Measurements from ENCODE around the gene CX3CL1.

CX3CL1 gene

DNA sequence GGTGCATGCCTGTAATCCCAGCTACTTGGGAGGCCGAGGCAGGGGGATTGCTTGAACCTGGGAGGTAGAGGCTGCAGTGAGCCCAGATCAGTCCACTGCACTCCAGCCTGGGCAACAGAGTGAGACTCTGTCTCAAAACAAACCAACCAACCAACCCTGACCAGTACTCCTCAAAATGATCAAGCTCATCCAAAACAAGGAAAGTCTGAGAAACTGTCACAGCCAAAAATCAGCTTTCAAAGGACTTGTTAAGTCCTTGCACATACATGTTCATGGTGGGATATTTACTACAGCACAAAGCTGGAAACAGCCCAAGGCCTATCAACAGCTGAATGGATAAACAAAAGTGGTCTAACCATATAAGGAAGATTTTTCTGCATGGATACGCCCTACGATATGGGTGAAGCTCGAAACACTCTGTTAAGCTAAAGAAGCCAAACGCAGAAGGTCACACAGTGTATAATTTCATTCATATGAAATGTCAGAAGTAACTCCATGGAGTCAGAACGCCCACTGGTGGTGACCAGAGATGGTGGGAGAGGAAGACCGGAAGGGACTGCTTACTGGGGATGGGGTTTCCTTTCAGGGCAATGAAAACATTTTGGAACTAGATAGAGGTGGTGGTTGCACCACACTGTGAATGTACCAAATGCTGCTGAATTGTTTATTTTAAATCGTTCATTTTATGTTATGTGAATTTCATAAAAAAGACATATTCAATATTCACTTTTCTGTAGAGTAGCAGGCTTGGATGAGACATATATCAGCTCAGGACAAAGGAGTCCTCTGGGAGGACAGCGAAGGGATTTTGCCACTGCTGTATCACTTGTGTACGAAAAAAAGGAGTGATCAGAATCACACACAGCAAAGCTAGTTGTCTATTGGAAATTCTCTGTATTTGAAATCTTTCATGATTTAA is 50.0 kb downstream of the CX3CL1 start:
- DNase-seq (ENCODE audit: low read depth), result no peak
- H3K4me3 ChIP-seq (ENCODE audit: control insufficient read depth, low read depth, low read length), result no peak overlapping the region
- TF ChIP-seq, protein P1, sequence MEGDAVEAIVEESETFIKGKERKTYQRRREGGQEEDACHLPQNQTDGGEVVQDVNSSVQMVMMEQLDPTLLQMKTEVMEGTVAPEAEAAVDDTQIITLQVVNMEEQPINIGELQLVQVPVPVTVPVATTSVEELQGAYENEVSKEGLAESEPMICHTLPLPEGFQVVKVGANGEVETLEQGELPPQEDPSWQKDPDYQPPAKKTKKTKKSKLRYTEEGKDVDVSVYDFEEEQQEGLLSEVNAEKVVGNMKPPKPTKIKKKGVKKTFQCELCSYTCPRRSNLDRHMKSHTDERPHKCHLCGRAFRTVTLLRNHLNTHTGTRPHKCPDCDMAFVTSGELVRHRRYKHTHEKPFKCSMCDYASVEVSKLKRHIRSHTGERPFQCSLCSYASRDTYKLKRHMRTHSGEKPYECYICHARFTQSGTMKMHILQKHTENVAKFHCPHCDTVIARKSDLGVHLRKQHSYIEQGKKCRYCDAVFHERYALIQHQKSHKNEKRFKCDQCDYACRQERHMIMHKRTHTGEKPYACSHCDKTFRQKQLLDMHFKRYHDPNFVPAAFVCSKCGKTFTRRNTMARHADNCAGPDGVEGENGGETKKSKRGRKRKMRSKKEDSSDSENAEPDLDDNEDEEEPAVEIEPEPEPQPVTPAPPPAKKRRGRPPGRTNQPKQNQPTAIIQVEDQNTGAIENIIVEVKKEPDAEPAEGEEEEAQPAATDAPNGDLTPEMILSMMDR (IDR thresholded peaks at IDR 0.05; ENCODE audit: control insufficient read depth, insufficient read depth, low read depth, low read length, missing control alignments), result peak; percentile 85

DNA sequence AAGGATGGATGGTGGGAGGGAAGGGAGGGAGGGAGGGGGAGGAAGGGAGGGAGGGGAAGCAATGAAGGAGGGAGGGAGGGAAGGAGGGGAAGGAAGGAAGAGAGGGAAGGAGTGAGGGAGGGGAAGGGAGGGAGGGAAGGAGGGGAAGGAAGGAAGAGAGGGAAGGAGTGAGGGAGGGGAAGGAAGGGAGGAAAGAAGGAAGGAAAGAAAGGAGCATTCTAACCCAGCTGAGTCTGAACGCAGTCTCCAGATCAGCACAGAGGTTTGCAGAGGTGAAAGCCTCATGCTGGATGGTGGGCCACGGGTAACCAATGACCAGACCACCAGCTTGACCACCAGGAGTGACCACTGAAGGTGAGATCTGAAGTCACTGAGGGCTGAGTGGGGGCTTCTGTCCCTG is 50.9 kb downstream of the CX3CL1 start:
- TF ChIP-seq, protein P1 (IDR thresholded peaks at IDR 0.05; ENCODE audit: control insufficient read depth, insufficient read depth, low read depth, low read length, missing control alignments), result no peak
- H3K4me3 ChIP-seq (ENCODE audit: control insufficient read depth, low read depth, low read length), result no peak overlapping the region
- DNase-seq (ENCODE audit: low read depth), result no peak

DNA sequence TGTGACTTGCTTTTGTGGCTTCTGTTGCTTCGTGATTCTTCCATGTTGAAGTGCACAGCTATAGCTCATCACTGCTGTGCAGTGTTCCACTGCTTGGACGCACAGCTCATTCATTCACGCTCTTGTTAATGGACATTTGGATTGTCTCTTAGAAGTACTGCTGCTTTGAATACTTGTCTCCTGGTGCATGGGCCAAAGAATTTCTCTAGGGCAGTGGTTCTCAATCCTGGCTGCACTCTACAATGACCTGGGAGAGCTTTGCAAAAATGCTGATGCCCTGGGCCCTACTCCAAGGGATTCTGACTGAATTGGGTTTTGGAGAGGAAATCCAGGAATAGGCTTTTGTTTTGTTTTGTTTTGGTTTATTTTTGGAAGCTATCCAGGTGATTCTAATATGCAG is 52.3 kb downstream of the CX3CL1 start:
- H3K4me3 ChIP-seq (ENCODE audit: control insufficient read depth, low read depth, low read length), result no peak overlapping the region
- TF ChIP-seq, protein P1 (IDR thresholded peaks at IDR 0.05; ENCODE audit: control insufficient read depth, insufficient read depth, low read depth, low read length, missing control alignments), result no peak
- no peak for DNase-seq (ENCODE audit: low read depth)

DNA sequence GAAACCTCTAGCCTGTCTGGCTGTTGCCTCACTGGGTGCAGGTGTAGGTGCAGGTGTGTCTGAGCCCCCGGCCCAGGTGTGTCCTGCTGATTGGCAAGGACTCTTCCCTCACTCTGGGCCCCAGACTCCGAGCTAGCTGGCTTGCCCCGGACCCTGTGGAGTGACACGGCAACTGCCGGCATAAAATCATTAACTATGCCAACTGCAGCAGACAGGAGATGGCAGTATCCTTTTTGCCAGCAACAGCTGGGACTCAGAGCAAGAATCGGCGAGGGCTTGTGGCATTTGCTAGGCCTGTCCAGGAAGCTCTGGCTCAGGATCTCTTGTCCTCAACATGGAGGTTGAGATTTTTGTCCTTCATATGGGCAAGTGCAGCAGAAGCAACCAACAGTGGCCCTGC is 54.1 kb downstream of the CX3CL1 start:
- TF ChIP-seq, protein P1 (IDR thresholded peaks at IDR 0.05; ENCODE audit: control insufficient read depth, insufficient read depth, low read depth, low read length, missing control alignments), result no peak
- DNase-seq (ENCODE audit: low read depth), result no peak
- H3K4me3 ChIP-seq (ENCODE audit: control insufficient read depth, low read depth, low read length), result no peak overlapping the region

DNA sequence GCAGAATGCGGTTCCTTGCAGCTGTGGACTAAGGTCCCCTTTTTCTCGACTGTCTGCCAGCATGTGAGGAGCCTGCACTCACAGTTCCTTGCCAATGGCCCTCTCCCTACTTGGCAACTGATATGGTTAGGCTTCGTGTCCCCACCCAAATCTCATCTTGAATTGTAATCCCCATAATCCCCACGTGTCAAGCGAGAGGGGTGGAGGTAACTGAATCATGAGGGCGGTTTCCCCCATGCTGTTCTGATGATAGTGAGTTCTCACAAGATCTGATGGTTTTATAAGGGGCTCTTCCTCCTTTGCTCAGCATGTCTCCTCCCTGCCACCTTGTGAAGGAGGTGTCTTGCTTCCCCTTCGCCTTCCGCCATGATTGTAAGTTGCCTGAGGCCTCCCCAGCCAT is 55.0 kb downstream of the CX3CL1 start:
- TF ChIP-seq, protein P1 (IDR thresholded peaks at IDR 0.05; ENCODE audit: control insufficient read depth, insufficient read depth, low read depth, low read length, missing control alignments), result no peak
- no peak overlapping the region for H3K4me3 ChIP-seq (ENCODE audit: control insufficient read depth, low read depth, low read length)
- no peak for DNase-seq (ENCODE audit: low read depth)

DNA sequence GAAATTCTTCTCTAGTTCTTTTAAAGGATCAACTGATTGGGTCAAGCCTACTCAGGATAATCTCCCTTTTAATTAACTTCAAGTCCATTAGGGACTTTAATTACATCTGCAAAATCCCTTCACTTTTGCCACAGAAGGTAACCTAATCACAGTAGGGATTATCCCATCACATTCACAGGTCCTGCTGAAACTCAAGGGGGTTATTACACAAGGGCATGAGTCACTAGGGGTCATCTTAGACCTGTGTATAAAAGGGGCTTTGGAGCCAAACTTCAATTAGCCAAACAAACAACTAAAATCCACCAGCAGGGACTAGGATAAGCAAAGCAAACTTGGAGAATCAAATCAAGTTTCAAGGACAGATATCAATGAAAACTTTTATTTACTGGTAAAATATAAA is 55.5 kb downstream of the CX3CL1 start:
- no peak for DNase-seq (ENCODE audit: low read depth)
- H3K4me3 ChIP-seq (ENCODE audit: control insufficient read depth, low read depth, low read length), result no peak overlapping the region
- TF ChIP-seq, protein P1 (IDR thresholded peaks at IDR 0.05; ENCODE audit: control insufficient read depth, insufficient read depth, low read depth, low read length, missing control alignments), result no peak

Measured in AG09309 (cell line).